ENCODE data around the gene PCYOX1L. TPM values are rescaled to one million over a fixed set of nuclear protein-coding genes. Genes with fewer than 3 reads are reported as not detected.

Gene PCYOX1L
- total and polyA plus RNA-seq, 5 donors = 3.7 to 7.0 (median 5.9) TPM

- WGBS = 95% methylated on average over 4 of the region's 4 CpGs
- Histone ChIP-seq H3K4me3 (ENCODE audit: low read length) (no peak overlapping the region), H3K27ac (ENCODE audit: low read length) (no peak overlapping the region), H3K4me1 (ENCODE audit: control insufficient read depth, insufficient read depth, low read length) (no peaks in the 10 kb centered on the region), H3K9me3 (ENCODE audit: control insufficient read depth, low read length) (no peaks in the 10 kb centered on the region), H3K27me3 (ENCODE audit: control insufficient read depth, insufficient read depth) (no peaks in the 10 kb centered on the region)
- DNase-seq (no peak), ATAC-seq (no peak)
- intact Hi-C loops (cut with DNase I) = no loop called here
Measured at GRCh38 chr5:149337736-149338135, 20.1 kb upstream of the PCYOX1L start.

- H3K27me3 ChIP-seq (ENCODE audit: control insufficient read depth, insufficient read depth) = no peaks in the 10 kb centered on the region
- H3K4me1 ChIP-seq (ENCODE audit: control insufficient read depth, insufficient read depth, low read length) = no peaks in the 10 kb centered on the region
- 68% methylated on average over 1 of the region's 1 CpG for WGBS
- intact Hi-C loops (cut with DNase I) = no loop called here
- H3K9me3 ChIP-seq (ENCODE audit: control insufficient read depth, low read length) = no peaks in the 10 kb centered on the region
- ATAC-seq (no peak), DNase-seq (no peak)
- no peak overlapping the region for H3K4me3 ChIP-seq (ENCODE audit: low read length)
- no peak overlapping the region for H3K27ac ChIP-seq (ENCODE audit: low read length)
Measured at GRCh38 chr5:149338364-149338763, 19.5 kb upstream of the PCYOX1L start.

GRCh38 chr5:149340920-149341319, 16.9 kb upstream of the PCYOX1L start:
- Histone ChIP-seq H3K27ac (ENCODE audit: low read length) (no peak overlapping the region), H3K27me3 (ENCODE audit: control insufficient read depth, insufficient read depth) (no peaks in the 10 kb centered on the region), H3K9me3 (ENCODE audit: control insufficient read depth, low read length) (no peaks in the 10 kb centered on the region), H3K4me1 (ENCODE audit: control insufficient read depth, insufficient read depth, low read length) (no peaks in the 10 kb centered on the region), H3K4me3 (ENCODE audit: low read length) (no peak overlapping the region)
- 52% methylated on average over 1 of the region's 1 CpG for WGBS
- DNase-seq (no peak), ATAC-seq (no peak)
- intact Hi-C loops (cut with DNase I) = no loop called here

GRCh38 chr5:149341876-149342275, 16.0 kb upstream of the PCYOX1L start:
- ATAC-seq (no peak), DNase-seq (no peak)
- H3K9me3 ChIP-seq (ENCODE audit: control insufficient read depth, low read length) = no peaks in the 10 kb centered on the region
- H3K4me3 ChIP-seq (ENCODE audit: low read length) = no peak overlapping the region
- intact Hi-C loops (cut with DNase I) = no loop called here
- H3K27ac ChIP-seq (ENCODE audit: low read length) = no peak overlapping the region
- H3K27me3 ChIP-seq (ENCODE audit: control insufficient read depth, insufficient read depth) = no peaks in the 10 kb centered on the region
- no peaks in the 10 kb centered on the region for H3K4me1 ChIP-seq (ENCODE audit: control insufficient read depth, insufficient read depth, low read length)

- WGBS = 79% methylated on average over 2 of the region's 2 CpGs
- intact Hi-C loops (cut with DNase I) = no loop called here
- ATAC-seq = no peak
Measured at GRCh38 chr5:149344151-149344550, 13.7 kb upstream of the PCYOX1L start.

GRCh38 chr5:149345147-149345891, 12.5 kb upstream of the PCYOX1L start, which contains the start of gene GRPEL2:
TSS of gene GRPEL2 (plus strand) at chr5:149345499. CDS start at chr5:149345540, 41 bp downstream.
- ATAC-seq (peak; percentile 97 to 99), DNase-seq (peak; percentile 97 to 99 (median 98))
- peak within 1 kb of the TSS; percentile 84 for H3K27ac ChIP-seq (ENCODE audit: low read length)
- intact Hi-C loops (cut with DNase I) = no loop called here
- H3K27me3 ChIP-seq (ENCODE audit: control insufficient read depth, insufficient read depth) = no peaks in the 10 kb centered on the region
- H3K4me3 ChIP-seq (ENCODE audit: low read length) = peak within 1 kb of the TSS; percentile 51
- WGBS = under 1% methylated on average over 54 of the region's 54 CpGs
- H3K4me1 ChIP-seq (ENCODE audit: control insufficient read depth, insufficient read depth, low read length) = no peaks in the 10 kb centered on the region
- no peaks in the 10 kb centered on the region for H3K9me3 ChIP-seq (ENCODE audit: control insufficient read depth, low read length)

More at GRCh38 chr5:149344151-149344550, 13.7 kb upstream of the PCYOX1L start:
- H3K9me3 ChIP-seq (ENCODE audit: control insufficient read depth, low read length) = no peaks in the 10 kb centered on the region
- no peaks in the 10 kb centered on the region for H3K27me3 ChIP-seq (ENCODE audit: control insufficient read depth, insufficient read depth)
- no peak overlapping the region for H3K27ac ChIP-seq (ENCODE audit: low read length)
- no peak for DNase-seq
- no peak overlapping the region for H3K4me3 ChIP-seq (ENCODE audit: low read length)
- H3K4me1 ChIP-seq (ENCODE audit: control insufficient read depth, insufficient read depth, low read length) = no peaks in the 10 kb centered on the region

- ATAC-seq = peak; percentile 9 to 25
- Histone ChIP-seq H3K27ac (ENCODE audit: low read length) (peak overlapping the region; percentile 54), H3K27me3 (ENCODE audit: control insufficient read depth, insufficient read depth) (no peaks in the 10 kb centered on the region), H3K4me1 (ENCODE audit: control insufficient read depth, insufficient read depth, low read length) (no peaks in the 10 kb centered on the region), H3K9me3 (ENCODE audit: control insufficient read depth, low read length) (no peaks in the 10 kb centered on the region), H3K4me3 (ENCODE audit: low read length) (peak overlapping the region; percentile 51)
- WGBS = 1% methylated on average over 11 of the region's 11 CpGs
- intact Hi-C loops (cut with DNase I) = no loop called here
- no peak for DNase-seq
Measured at GRCh38 chr5:149345892-149346222, 12.0 kb upstream of the PCYOX1L start.

GRCh38 chr5:149348518-149348917, 9.3 kb upstream of the PCYOX1L start:
- intact Hi-C loops (cut with DNase I) = no loop called here
- H3K27ac ChIP-seq (ENCODE audit: low read length) = no peak overlapping the region
- 59% methylated on average over 1 of the region's 1 CpG for WGBS
- no peaks in the 10 kb centered on the region for H3K4me1 ChIP-seq (ENCODE audit: control insufficient read depth, insufficient read depth, low read length)
- no peaks in the 10 kb centered on the region for H3K27me3 ChIP-seq (ENCODE audit: control insufficient read depth, insufficient read depth)
- DNase-seq (no peak), ATAC-seq (no peak)
- no peaks in the 10 kb centered on the region for H3K9me3 ChIP-seq (ENCODE audit: control insufficient read depth, low read length)
- H3K4me3 ChIP-seq (ENCODE audit: low read length) = no peak overlapping the region

- ATAC-seq (no peak), DNase-seq (no peak)
- H3K9me3 ChIP-seq (ENCODE audit: control insufficient read depth, low read length) = no peaks in the 10 kb centered on the region
- no peaks in the 10 kb centered on the region for H3K27me3 ChIP-seq (ENCODE audit: control insufficient read depth, insufficient read depth)
- WGBS = 86% methylated on average over 4 of the region's 4 CpGs
- H3K4me3 ChIP-seq (ENCODE audit: low read length) = no peak overlapping the region
- no peak overlapping the region for H3K27ac ChIP-seq (ENCODE audit: low read length)
- intact Hi-C loops (cut with DNase I) = no loop called here
- H3K4me1 ChIP-seq (ENCODE audit: control insufficient read depth, insufficient read depth, low read length) = no peaks in the 10 kb centered on the region
Measured at GRCh38 chr5:149349382-149349781, 8.5 kb upstream of the PCYOX1L start.

- Histone ChIP-seq H3K4me1 (ENCODE audit: control insufficient read depth, insufficient read depth, low read length) (no peaks in the 10 kb centered on the region), H3K4me3 (ENCODE audit: low read length) (no peak overlapping the region), H3K27me3 (ENCODE audit: control insufficient read depth, insufficient read depth) (no peaks in the 10 kb centered on the region), H3K27ac (ENCODE audit: low read length) (no peak overlapping the region), H3K9me3 (ENCODE audit: control insufficient read depth, low read length) (no peaks in the 10 kb centered on the region)
- no peak for ATAC-seq
- intact Hi-C loops (cut with DNase I) = no loop called here
- 55% methylated on average over 4 of the region's 4 CpGs for WGBS
- DNase-seq = no peak
Measured at GRCh38 chr5:149352169-149352568, 5.7 kb upstream of the PCYOX1L start.

- ATAC-seq = no peak
- Histone ChIP-seq H3K4me3 (ENCODE audit: low read length) (no peak overlapping the region), H3K4me1 (ENCODE audit: control insufficient read depth, insufficient read depth, low read length) (no peaks in the 10 kb centered on the region), H3K27ac (ENCODE audit: low read length) (no peak overlapping the region), H3K27me3 (ENCODE audit: control insufficient read depth, insufficient read depth) (no peaks in the 10 kb centered on the region), H3K9me3 (ENCODE audit: control insufficient read depth, low read length) (no peaks in the 10 kb centered on the region)
- DNase-seq = no peak
- intact Hi-C loops (cut with DNase I) = no loop called here
- WGBS = 91% methylated on average over 2 of the region's 2 CpGs
Measured at GRCh38 chr5:149353911-149354310, 3.9 kb upstream of the PCYOX1L start.

GRCh38 chr5:149355688-149356087, 2.2 kb upstream of the PCYOX1L start:
- WGBS = 92% methylated on average over 1 of the region's 1 CpG
- intact Hi-C loops (cut with DNase I) = no loop called here

More at GRCh38 chr5:149355688-149356087, 2.2 kb upstream of the PCYOX1L start:
- H3K4me3 ChIP-seq (ENCODE audit: low read length) = no peak overlapping the region
- ATAC-seq (no peak), DNase-seq (no peak)
- no peaks in the 10 kb centered on the region for H3K4me1 ChIP-seq (ENCODE audit: control insufficient read depth, insufficient read depth, low read length)
- H3K9me3 ChIP-seq (ENCODE audit: control insufficient read depth, low read length) = no peaks in the 10 kb centered on the region
- no peaks in the 10 kb centered on the region for H3K27me3 ChIP-seq (ENCODE audit: control insufficient read depth, insufficient read depth)
- H3K27ac ChIP-seq (ENCODE audit: low read length) = no peak overlapping the region

Measured in right cardiac atrium (tissue), 5 donors.